IMR-90 (cell line): ENCODE results near the gene STAB1. TPM values are rescaled to one million over a fixed set of nuclear protein-coding genes. Genes with fewer than 3 reads are reported as not detected.

Experiments used
- ATAC-seq: fragments of 200-7000 bp; cut with Tn5 transposase; 2 replicates; pipeline ENCODE4 v1.9.1; 2020; ENCODE audit warnings: low read depth, mild to moderate bottlenecking, moderate library complexity
- BruUV-seq: library from RNA; stranded (reverse); fragments of 400-500 nt; replicated peaks from 2 replicates; lab custom pipeline; 2021; lab: Mats Ljungman, UMichigan
- CTCF ChIA-PET: fragments of 300-600 bp; formaldehyde crosslinking; extraction: SDS; loops from one replicate; lab custom pipeline; 2021; ENCODE audit warnings: antibody characterized with exemption; lab: Yijun Ruan, JAX
- POLR2A ChIA-PET: fragments of 300-600 bp; sonication (Branson Sonifier 250); formaldehyde crosslinking; loops from one replicate; lab custom pipeline; 2022; ENCODE audit warnings: antibody characterized with exemption; ENCODE audit not compliant: unreplicated experiment; lab: Charles Lee
- DNase-seq: peaks from one replicate; pipeline ENCODE4 v3.0.0; 2013
- H2AFZ ChIP-seq: replicated peaks from 2 replicates; pipeline ENCODE3; 2013; ENCODE audit warnings: low read length, mild to moderate bottlenecking; ENCODE audit not compliant: poor library complexity
- H2AK5ac ChIP-seq: 2 replicates; pipeline ENCODE4 v1.6.1; 2013; ENCODE audit warnings: low read depth, low read length, inconsistent platforms
- H2AK9ac ChIP-seq: replicated peaks from 2 replicates; pipeline ENCODE3; 2013; ENCODE audit warnings: mild to moderate bottlenecking, low read depth, low read length, moderate library complexity; ENCODE audit not compliant: poor library complexity
- H2BK120ac ChIP-seq: 2 replicates; pipeline ENCODE4 v1.6.1; 2013; ENCODE audit warnings: low read depth, low read length, inconsistent platforms
- H2BK15ac ChIP-seq: 3 replicates; pipeline ENCODE4 v1.6.1; 2013; ENCODE audit warnings: low read depth, low read length, inconsistent platforms
- H2BK20ac ChIP-seq: 2 replicates; pipeline ENCODE4 v1.6.1; 2013; ENCODE audit warnings: low read depth, mild to moderate bottlenecking, inconsistent platforms, low read length, moderate library complexity
- H2BK5ac ChIP-seq: 2 replicates; pipeline ENCODE4 v1.6.1; 2013; ENCODE audit warnings: mild to moderate bottlenecking, low read depth, low read length, inconsistent platforms; ENCODE audit not compliant: poor library complexity, severe bottlenecking
- H3K14ac ChIP-seq: replicated peaks from 2 replicates; pipeline ENCODE4 v1.6.1; 2013; ENCODE audit warnings: low read depth, low read length, inconsistent platforms
- H3K18ac ChIP-seq: 2 replicates; pipeline ENCODE4 v1.6.1; 2013; ENCODE audit warnings: low read depth, low read length, control low read depth
- H3K23ac ChIP-seq: 2 replicates; pipeline ENCODE4 v1.6.1; 2013; ENCODE audit warnings: low read depth, low read length, inconsistent platforms
- H3K27ac ChIP-seq: 2 replicates; pipeline ENCODE4 v1.5.1; 2013; ENCODE audit warnings: mild to moderate bottlenecking, control low read depth, low read length; ENCODE audit not compliant: insufficient read depth
- H3K27me3 ChIP-seq: 2 replicates; pipeline ENCODE4 v1.6.1; 2013; ENCODE audit warnings: low read length; ENCODE audit not compliant: control insufficient read depth, insufficient read depth
- H3K36me3 ChIP-seq: 2 replicates; pipeline ENCODE4 v1.6.1; 2013; ENCODE audit warnings: low read length, mixed read lengths; ENCODE audit not compliant: control insufficient read depth, insufficient read depth
- H3K4ac ChIP-seq: 2 replicates; pipeline ENCODE4 v1.6.1; 2013; ENCODE audit warnings: low read depth, low read length, inconsistent platforms
- H3K4me1 ChIP-seq: 2 replicates; pipeline ENCODE4 v1.6.1; 2013; ENCODE audit warnings: low read length, mixed read lengths; ENCODE audit not compliant: control insufficient read depth, insufficient read depth
- H3K4me2 ChIP-seq: 2 replicates; pipeline ENCODE4 v1.6.1; 2013; ENCODE audit warnings: low read depth, mild to moderate bottlenecking, control low read depth, low read length, moderate library complexity
- H3K4me3 ChIP-seq: 2 replicates; pipeline ENCODE4 v1.5.1; 2013; ENCODE audit warnings: low read depth, mild to moderate bottlenecking, control low read depth, low read length, moderate library complexity; ENCODE audit not compliant: insufficient read depth
- H3K56ac ChIP-seq: 2 replicates; pipeline ENCODE4 v1.6.1; 2013; ENCODE audit warnings: low read length, inconsistent platforms; ENCODE audit not compliant: insufficient read depth; ENCODE audit errors: extremely low read depth
- H3K79me1 ChIP-seq, 2 experiments: 2 replicates each; pipeline ENCODE4 v1.6.1; 2013; ENCODE audit warnings: low read length in 2 of 2, inconsistent platforms in 1 of 2, low read depth in 1 of 2
- H3K9ac ChIP-seq: 2 replicates; pipeline ENCODE4 v1.6.1; 2013; ENCODE audit warnings: low read depth, low read length, control low read depth
- H3K9me1 ChIP-seq: 2 replicates; pipeline ENCODE4 v1.6.1; 2013; ENCODE audit warnings: low read length, inconsistent platforms; ENCODE audit not compliant: insufficient read depth
- H3K9me3 ChIP-seq: 2 replicates; pipeline ENCODE4 v1.6.1; 2013; ENCODE audit warnings: low read length; ENCODE audit not compliant: control insufficient read depth, insufficient read depth
- H4K20me1 ChIP-seq: 2 replicates; pipeline ENCODE4 v1.6.1; 2013; ENCODE audit warnings: low read length, inconsistent platforms; ENCODE audit not compliant: insufficient read depth
- H4K5ac ChIP-seq: 2 replicates; pipeline ENCODE4 v1.6.1; 2013; ENCODE audit warnings: mild to moderate bottlenecking, low read depth, low read length, control low read depth
- H4K8ac ChIP-seq, 2 experiments: 2 replicates each; pipeline ENCODE4 v1.6.1; 2013; ENCODE audit warnings: low read depth in 2 of 2, low read length in 2 of 2, control low read depth in 1 of 2, inconsistent platforms in 1 of 2
- H4K91ac ChIP-seq: 2 replicates; pipeline ENCODE4 v1.6.1; 2013; ENCODE audit warnings: low read depth, low read length, inconsistent platforms; ENCODE audit not compliant: insufficient read depth
- CHD1 ChIP-seq: IDR thresholded peaks from 2 replicates; pipeline ENCODE4 v1.6.1; 2012; ENCODE audit warnings: low read depth, low read length, improper control_type of control experiment
- FOS ChIP-seq: fragments of 150-350 bp; IDR thresholded peaks from 2 replicates; pipeline ENCODE4 v1.6.1; 2016; ENCODE audit warnings: low read depth, low read length
- MAFK ChIP-seq: IDR thresholded peaks from 2 replicates; pipeline ENCODE4 v1.6.1; 2012; ENCODE audit warnings: low read depth, low read length, improper control_type of control experiment
- MAZ ChIP-seq: IDR thresholded peaks from 2 replicates; pipeline ENCODE4 v1.6.1; 2012; ENCODE audit warnings: low read depth, mild to moderate bottlenecking, low read length, improper control_type of control experiment, moderate library complexity, borderline replicate concordance
- MXI1 ChIP-seq: IDR thresholded peaks from 2 replicates; pipeline ENCODE4 v1.6.1; 2012; ENCODE audit warnings: low read depth, mild to moderate bottlenecking, low read length, moderate library complexity, borderline replicate concordance
- RAD21 ChIP-seq: IDR thresholded peaks from 2 replicates; pipeline ENCODE4 v1.6.1; 2012; ENCODE audit warnings: low read length, improper control_type of control experiment
- RCOR1 ChIP-seq: IDR thresholded peaks from 2 replicates; pipeline ENCODE4 v1.6.1; 2012; ENCODE audit warnings: mild to moderate bottlenecking, low read length, improper control_type of control experiment; ENCODE audit not compliant: insufficient replicate concordance
- USF2 ChIP-seq: fragments of 150-350 bp; IDR thresholded peaks from 2 replicates; pipeline ENCODE4 v1.6.1; 2017; ENCODE audit warnings: mild to moderate bottlenecking, antibody characterized with exemption, low read length, low read depth
- WGBS, 2 experiments: methylation state at CpG; one replicate each; pipeline versions ENCODE4 v1.1.5 to v1.1.7; 2013; ENCODE audit warnings: missing lambda C conversion rate in 2 of 2; ENCODE audit not compliant: insufficient read length in 1 of 2; ENCODE audit errors: extremely low coverage in 2 of 2; 5-methylcytosine and 5-hydroxymethylcytosine counted together
- dilution Hi-C: fragments of 300-500 bp; cut with HindIII; formaldehyde crosslinking; loops from one replicate; pipeline ENCODE4 v1.14.3; 2018; ENCODE audit warnings: low sequenced_read_pairs; ENCODE audit not compliant: unreplicated experiment
- in situ Hi-C: fragments of 300-500 bp; cut with MboI; formaldehyde crosslinking; loops from 3 replicates; pipeline ENCODE4 v1.14.3; 2019; ENCODE audit warnings: low sequenced_read_pairs, inconsistent platforms, mixed read lengths
- intact Hi-C: fragments of 100-400 bp; cut with micrococcal nuclease; formaldehyde crosslinking; loops from 2 replicates; pipeline ENCODE4 v1.10.0; 2022
- polyA plus RNA-seq, 3 experiments: library from polyadenylated mRNA; depleted of rRNA; stranded (reverse); fragments of >200 nt; gene quantifications; 2 replicates each; pipeline ENCODE4 v1.2.3, GENCODE V29; 2012; ENCODE audit warnings: low replicate concordance in 1 of 3
- total RNA-seq: library from RNA; depleted of rRNA; stranded (reverse); fragments of >200 nt; gene quantifications from 2 replicates; pipeline ENCODE4 v1.2.3, GENCODE V29; 2012

Gene STAB1
- total and polyA plus RNA-seq, 2 of the 4 experiments (the other 2 are of a cell fraction): not detected

GRCh38 chr3:52487050-52487787 is 7.9 kb upstream of the STAB1 start:
- 95% methylated on average over 27 of the region's 31 CpGs; no CpG with 5 or more reads in 1 of the 2 experiments for WGBS, 2 experiments
- Histone ChIP-seq H4K8ac (no peak overlapping the region), H2AK9ac (peak overlapping the region; percentile 47), H3K4me1 (peaks cover 13% of the 10 kb centered on the region; the same call in 1 of the 2 replicates), H3K56ac (no peak overlapping the region), H2BK20ac (no peak overlapping the region), H3K27ac (no peak overlapping the region), H2BK5ac (no peak overlapping the region), H3K4ac (no peak overlapping the region), H3K36me3 (peaks cover 81% of the 10 kb centered on the region), H3K23ac (no peak overlapping the region), H3K4me2 (no peak overlapping the region), H3K9me1 (peaks cover 14% of the 10 kb centered on the region; the same call in 1 of the 2 replicates), H3K9ac (no peak overlapping the region), H3K18ac (no peak overlapping the region), H2BK15ac (no peak overlapping the region), H2BK120ac (no peak overlapping the region), H4K91ac (no peak overlapping the region), H4K5ac (no peak overlapping the region), H2AFZ (peak overlapping the region; percentile 25), H3K27me3 (no peaks in the 10 kb centered on the region), H4K20me1 (peaks cover 21% of the 10 kb centered on the region), H3K4me3 (no peak overlapping the region), H3K9me3 (no peaks in the 10 kb centered on the region), H2AK5ac (no peak overlapping the region), H3K14ac (no peak overlapping the region), H3K79me1 (peaks cover 4 to 47% of the 10 kb centered on the region in 2 experiments; a peak in 3 of 4 replicates)
- ChIA-PET CTCF (no interaction called here), POLR2A (interaction anchor here (0.6 kb wide), 1 partner anchor 193 kb away, joined by 4 read pairs; no protein-coding TSS in a partner anchor)
- ATAC-seq (no peak), DNase-seq (no peak)
- in situ Hi-C loops (no loop called here), intact Hi-C loops (no loop called here), dilution Hi-C loops (no loop called here)
- BruUV-seq: no TSS peak
- TF ChIP-seq CHD1 (no peak), USF2 (no peak), MAZ (no peak), MAFK (no peak), FOS (no peak), RCOR1 (no peak), MXI1 (no peak), RAD21 (no peak)
